Uterus (tissue), 2 donors: ENCODE measurements around the gene LETM1.

Experiments
- CTCF ChIP-seq, 4 experiments: fragments of 200-600 bp in 2 of 4; fragments of 450-650 bp in 2 of 4; sonication (generic) in 2 of 4; IDR thresholded peaks; one replicate each; pipeline ENCODE4 v1.5.1; 2016 to 2019; ENCODE audit warnings: antibody characterized with exemption in 4 of 4, mild to moderate bottlenecking in 2 of 4, moderate library complexity in 1 of 4
- POLR2A ChIP-seq, 2 donors: fragments of 450-650 bp; IDR thresholded peaks; one replicate each; pipeline ENCODE4 v1.6.1; 2016; ENCODE audit warnings: antibody characterized with exemption in 2 of 2, mild to moderate bottlenecking in 1 of 2, moderate library complexity in 1 of 2

- TF ChIP-seq CTCF (IDR thresholded peaks at IDR 0.05) (no peak), POLR2A (IDR thresholded peaks at IDR 0.05) (no peak)
Observed at GRCh38 chr4:1857931-1858330, 2.0 kb upstream of the LETM1 start.
